B cell (primary cell): ENCODE results near the gene CELA1. TPM values are rescaled to one million over a fixed set of nuclear protein-coding genes. Genes with fewer than 3 reads are reported as not detected.

ENCODE experiments used
- ATAC-seq: fragments of 200-7000 bp; cut with Tn5 transposase; one replicate; pipeline ENCODE4 v1.10.0; 2021; ENCODE audit warnings: low read depth, mild to moderate bottlenecking, moderate number of reproducible peaks, moderate library complexity
- CTCF ChIA-PET: fragments of 350-600 bp; sonication (Branson Sonifier 250); formaldehyde crosslinking; loops from one replicate; lab custom pipeline; 2021; ENCODE audit warnings: antibody characterized with exemption, inconsistent platforms; lab: Charles Lee
- POLR2A ChIA-PET: fragments of 350-600 bp; sonication (Branson Sonifier 250); formaldehyde crosslinking; loops from one replicate; lab custom pipeline; 2021; ENCODE audit warnings: antibody characterized with exemption; lab: Charles Lee
- DNase-seq: peaks from one replicate; pipeline ENCODE4 v3.0.0; 2013
- H2AFZ ChIP-seq: 2 replicates; pipeline ENCODE4 v1.6.1; 2012; ENCODE audit warnings: mild to moderate bottlenecking, low read depth, low read length; ENCODE audit not compliant: insufficient read depth, poor library complexity, severe bottlenecking
- H3K27ac ChIP-seq, 2 donors: 1 replicate in 1 of 2; 2 replicates in 1 of 2; pipeline ENCODE4 v1.5.1; 2012 to 2013; ENCODE audit warnings: low read length in 2 of 2, mild to moderate bottlenecking in 2 of 2, moderate library complexity in 1 of 2
- H3K27me3 ChIP-seq, 4 experiments: fragments of 200-600 bp in 1 of 4; sonication (generic) in 1 of 4; replicated peaks in 1 of 4; 1 replicate in 2 of 4; 2 replicates in 2 of 4; pipeline versions ENCODE4 v1.6.1 to v1.7.0; 2013 to 2016; ENCODE audit warnings: low read length in 3 of 4, mild to moderate bottlenecking in 2 of 4, mixed read lengths in 1 of 4, moderate library complexity in 1 of 4; ENCODE audit not compliant: insufficient read depth in 4 of 4, control insufficient read depth in 3 of 4; ENCODE audit errors: control extremely low read depth in 1 of 4
- H3K36me3 ChIP-seq, 2 experiments: replicated peaks in 1 of 2; 1 replicate in 1 of 2; 2 replicates in 1 of 2; pipeline versions ENCODE4 v1.6.1 to v1.7.1; 2013; ENCODE audit warnings: low read length in 1 of 2; ENCODE audit not compliant: insufficient read depth in 2 of 2, control insufficient read depth in 1 of 2; ENCODE audit errors: control extremely low read depth in 1 of 2, extremely low read depth in 1 of 2
- H3K4me1 ChIP-seq, 2 donors: fragments of 200-600 bp in 1 of 2; sonication (generic) in 1 of 2; 1 replicate in 1 of 2; 2 replicates in 1 of 2; pipeline versions ENCODE4 v1.5.1 to v1.6.1; 2013 to 2017; ENCODE audit warnings: low read length in 2 of 2; ENCODE audit not compliant: control insufficient read depth in 2 of 2, insufficient read depth in 2 of 2
- H3K4me2 ChIP-seq: replicated peaks from 2 replicates; pipeline ENCODE3; 2012; ENCODE audit warnings: mild to moderate bottlenecking, low read depth, low read length; ENCODE audit not compliant: poor library complexity, severe bottlenecking
- H3K4me3 ChIP-seq, 5 experiments: fragments of 200-600 bp in 1 of 5; sonication (generic) in 1 of 5; 1 replicate in 3 of 5; 2 replicates in 2 of 5; pipeline versions ENCODE4 v1.5.1 to v1.7.0; 2011 to 2016; ENCODE audit warnings: low read length in 4 of 5, mild to moderate bottlenecking in 4 of 5, low read depth in 2 of 5, control low read depth in 1 of 5, moderate library complexity in 1 of 5; ENCODE audit not compliant: insufficient read depth in 1 of 5; ENCODE audit errors: control extremely low read depth in 1 of 5, extremely low read depth in 1 of 5
- H3K79me2 ChIP-seq: fragments of 200-600 bp; sonication (generic); one replicate; pipeline ENCODE4 v1.6.0; 2016; ENCODE audit warnings: low read length; ENCODE audit not compliant: control insufficient read depth, insufficient read depth
- H3K9ac ChIP-seq: fragments of 200-600 bp; sonication (generic); 2 replicates; pipeline ENCODE4 v1.6.1; 2017; ENCODE audit warnings: mild to moderate bottlenecking, low read length, moderate library complexity
- H3K9me3 ChIP-seq, 3 donors: one replicate each; pipeline versions ENCODE4 v1.6.1 to v1.7.1; 2013; ENCODE audit warnings: low read length in 2 of 3; ENCODE audit not compliant: control insufficient read depth in 2 of 3, insufficient read depth in 1 of 3; ENCODE audit errors: control extremely low read depth in 1 of 3
- H4K20me1 ChIP-seq: 2 replicates; pipeline ENCODE4 v1.6.0; 2012; ENCODE audit warnings: mild to moderate bottlenecking, low read length; ENCODE audit not compliant: insufficient read depth, control insufficient read depth, poor library complexity, severe bottlenecking
- H3K27ac Mint-ChIP-seq: one replicate; pipeline ENCODE4 v1.8.0; 2021; ENCODE audit warnings: mixed read lengths
- H3K27me3 Mint-ChIP-seq: one replicate; pipeline ENCODE4 v1.8.0; 2021; ENCODE audit warnings: mixed read lengths
- H3K4me1 Mint-ChIP-seq: one replicate; pipeline ENCODE4 v1.8.0; 2021; ENCODE audit warnings: mixed read lengths
- H3K4me3 Mint-ChIP-seq: one replicate; pipeline ENCODE4 v1.8.0; 2021; ENCODE audit warnings: mixed read lengths
- H3K9me3 Mint-ChIP-seq: one replicate; pipeline ENCODE4 v1.8.0; 2022; ENCODE audit warnings: mixed read lengths; ENCODE audit not compliant: insufficient read depth
- CTCF ChIP-seq: fragments of 200-600 bp; IDR thresholded peaks from one replicate; pipeline ENCODE4 v1.8.0; 2022; ENCODE audit warnings: antibody characterized with exemption, mild to moderate bottlenecking
- EZH2 ChIP-seq: IDR thresholded peaks from 2 replicates; pipeline ENCODE4 v1.6.1; 2012; ENCODE audit warnings: borderline replicate concordance, low read depth, mild to moderate bottlenecking, moderate library complexity, low read length; ENCODE audit not compliant: insufficient read depth, poor library complexity, severe bottlenecking
- WGBS: methylation state at CpG from one replicate; pipeline ENCODE4 v1.1.5; 2013; ENCODE audit warnings: missing lambda C conversion rate; ENCODE audit not compliant: insufficient coverage; 5-methylcytosine and 5-hydroxymethylcytosine counted together
- intact Hi-C: fragments of 100-400 bp; cut with micrococcal nuclease; formaldehyde crosslinking; loops from one replicate; pipeline ENCODE4 v1.10.0; 2022
- polyA plus RNA-seq: library from polyadenylated mRNA; depleted of rRNA; stranded (reverse); fragments of >200 nt; gene quantifications from 2 replicates; pipeline ENCODE4 v1.2.3, GENCODE V29; 2012
- total RNA-seq, 2 donors: library from RNA; stranded (reverse); fragments of 120-200 nt in 1 of 2; gene quantifications; 1 replicate in 1 of 2; 2 replicates in 1 of 2; pipeline versions ENCODE4 v1.2.3 to v1.2.4, GENCODE V29; 2013 to 2022

The CELA1 gene
- total and polyA plus RNA-seq, 2 donors (not counting 1 experiment from before 2014, with no cell fraction given) = not detected

- Histone ChIP-seq H3K4me2 (no peak overlapping the region), H3K4me1 (peaks cover 35 to 38% of the 10 kb centered on the region in 2 donors), H3K27ac (no peak overlapping the region), H4K20me1 (no peaks in the 10 kb centered on the region), H3K9ac (no peak overlapping the region), H3K9me3 (no peaks in the 10 kb centered on the region), H3K79me2 (peaks cover 27% of the 10 kb centered on the region), H3K27me3 (no peaks in the 10 kb centered on the region), H3K36me3 (peaks cover 0 to 44% of the 10 kb centered on the region in 2 experiments), H2AFZ (no peak overlapping the region), H3K4me3 (no peak overlapping the region)
- DNase-seq = no peak
- intact Hi-C loops = no loop called here
- ChIA-PET CTCF (no interaction called here), POLR2A (no interaction called here)
- Mint-ChIP-seq H3K4me3 (no peak overlapping the region), H3K4me1 (peaks cover 32% of the 10 kb centered on the region), H3K27ac (no peak overlapping the region), H3K27me3 (no peaks in the 10 kb centered on the region), H3K9me3 (no peaks in the 10 kb centered on the region)
- no peak for ATAC-seq
- TF ChIP-seq EZH2 (no peak), CTCF (no peak)
- WGBS = 97% methylated on average over 8 of the region's 11 CpGs
Observed at GRCh38 chr12:51379571-51379970, 33.1 kb upstream of the CELA1 start.

- H3K36me3 ChIP-seq = peaks cover 0 to 48% of the 10 kb centered on the region in 2 experiments
Observed at GRCh38 chr12:51378749-51379148, 32.3 kb upstream of the CELA1 start.

More at GRCh38 chr12:51378749-51379148, 32.3 kb upstream of the CELA1 start:
- Histone ChIP-seq H3K9me3 (peaks cover 0 to 6% (median 0%) of the 10 kb centered on the region in 3 donors), H4K20me1 (no peaks in the 10 kb centered on the region), H2AFZ (no peak overlapping the region), H3K9ac (no peak overlapping the region), H3K79me2 (peaks cover 27% of the 10 kb centered on the region), H3K27me3 (no peaks in the 10 kb centered on the region), H3K4me3 (no peak overlapping the region), H3K27ac (no peak overlapping the region), H3K4me1 (peaks cover 30 to 33% of the 10 kb centered on the region in 2 donors), H3K4me2 (no peak overlapping the region)
- H3K9me3 Mint-ChIP-seq = no peaks in the 10 kb centered on the region
- peaks cover 27% of the 10 kb centered on the region for H3K4me1 Mint-ChIP-seq
- no peak overlapping the region for H3K4me3 Mint-ChIP-seq
- POLR2A ChIA-PET = no interaction called here
- no peak for ATAC-seq
- 67% methylated on average over 1 of the region's 2 CpGs for WGBS
- H3K27me3 Mint-ChIP-seq = no peaks in the 10 kb centered on the region
- no peak overlapping the region for H3K27ac Mint-ChIP-seq
- intact Hi-C loops = no loop called here
- CTCF ChIA-PET = interaction anchor here (0.9 to 2.1 kb wide), 2 partner anchors 10 to 153 kb away, joined by 3 to 5 read pairs; no protein-coding TSS in a partner anchor
- no peak for DNase-seq
- TF ChIP-seq EZH2 = no peak
- TF ChIP-seq CTCF = no peak
